B cell (primary cell): ENCODE data around the gene ACACB. TPM values are rescaled to one million over a fixed set of nuclear protein-coding genes. Genes with fewer than 3 reads are reported as not detected.

Experiments
- ATAC-seq: fragments of 200-7000 bp; cut with Tn5 transposase; one replicate; pipeline ENCODE4 v1.10.0; 2021; ENCODE audit warnings: low read depth, mild to moderate bottlenecking, moderate number of reproducible peaks, moderate library complexity
- CTCF ChIA-PET: fragments of 350-600 bp; sonication (Branson Sonifier 250); formaldehyde crosslinking; loops from one replicate; lab custom pipeline; 2021; ENCODE audit warnings: antibody characterized with exemption, inconsistent platforms; lab: Charles Lee
- POLR2A ChIA-PET: fragments of 350-600 bp; sonication (Branson Sonifier 250); formaldehyde crosslinking; loops from one replicate; lab custom pipeline; 2021; ENCODE audit warnings: antibody characterized with exemption; lab: Charles Lee
- DNase-seq: peaks from one replicate; pipeline ENCODE4 v3.0.0; 2013
- H2AFZ ChIP-seq: 2 replicates; pipeline ENCODE4 v1.6.1; 2012; ENCODE audit warnings: mild to moderate bottlenecking, low read depth, low read length; ENCODE audit not compliant: insufficient read depth, poor library complexity, severe bottlenecking
- H3K27ac ChIP-seq, 2 donors: 1 replicate in 1 of 2; 2 replicates in 1 of 2; pipeline ENCODE4 v1.5.1; 2012 to 2013; ENCODE audit warnings: low read length in 2 of 2, mild to moderate bottlenecking in 2 of 2, moderate library complexity in 1 of 2
- H3K27me3 ChIP-seq, 4 experiments: fragments of 200-600 bp in 1 of 4; sonication (generic) in 1 of 4; replicated peaks in 1 of 4; 1 replicate in 2 of 4; 2 replicates in 2 of 4; pipeline versions ENCODE4 v1.6.1 to v1.7.0; 2013 to 2016; ENCODE audit warnings: low read length in 3 of 4, mild to moderate bottlenecking in 2 of 4, mixed read lengths in 1 of 4, moderate library complexity in 1 of 4; ENCODE audit not compliant: insufficient read depth in 4 of 4, control insufficient read depth in 3 of 4; ENCODE audit errors: control extremely low read depth in 1 of 4
- H3K36me3 ChIP-seq, 2 experiments: replicated peaks in 1 of 2; 1 replicate in 1 of 2; 2 replicates in 1 of 2; pipeline versions ENCODE4 v1.6.1 to v1.7.1; 2013; ENCODE audit warnings: low read length in 1 of 2; ENCODE audit not compliant: insufficient read depth in 2 of 2, control insufficient read depth in 1 of 2; ENCODE audit errors: control extremely low read depth in 1 of 2, extremely low read depth in 1 of 2
- H3K4me1 ChIP-seq, 2 donors: fragments of 200-600 bp in 1 of 2; sonication (generic) in 1 of 2; 1 replicate in 1 of 2; 2 replicates in 1 of 2; pipeline versions ENCODE4 v1.5.1 to v1.6.1; 2013 to 2017; ENCODE audit warnings: low read length in 2 of 2; ENCODE audit not compliant: control insufficient read depth in 2 of 2, insufficient read depth in 2 of 2
- H3K4me2 ChIP-seq: replicated peaks from 2 replicates; pipeline ENCODE3; 2012; ENCODE audit warnings: mild to moderate bottlenecking, low read depth, low read length; ENCODE audit not compliant: poor library complexity, severe bottlenecking
- H3K4me3 ChIP-seq, 5 experiments: fragments of 200-600 bp in 1 of 5; sonication (generic) in 1 of 5; 1 replicate in 3 of 5; 2 replicates in 2 of 5; pipeline versions ENCODE4 v1.5.1 to v1.7.0; 2011 to 2016; ENCODE audit warnings: low read length in 4 of 5, mild to moderate bottlenecking in 4 of 5, low read depth in 2 of 5, control low read depth in 1 of 5, moderate library complexity in 1 of 5; ENCODE audit not compliant: insufficient read depth in 1 of 5; ENCODE audit errors: control extremely low read depth in 1 of 5, extremely low read depth in 1 of 5
- H3K79me2 ChIP-seq: fragments of 200-600 bp; sonication (generic); one replicate; pipeline ENCODE4 v1.6.0; 2016; ENCODE audit warnings: low read length; ENCODE audit not compliant: control insufficient read depth, insufficient read depth
- H3K9ac ChIP-seq: fragments of 200-600 bp; sonication (generic); 2 replicates; pipeline ENCODE4 v1.6.1; 2017; ENCODE audit warnings: mild to moderate bottlenecking, low read length, moderate library complexity
- H3K9me3 ChIP-seq, 3 donors: one replicate each; pipeline versions ENCODE4 v1.6.1 to v1.7.1; 2013; ENCODE audit warnings: low read length in 2 of 3; ENCODE audit not compliant: control insufficient read depth in 2 of 3, insufficient read depth in 1 of 3; ENCODE audit errors: control extremely low read depth in 1 of 3
- H4K20me1 ChIP-seq: 2 replicates; pipeline ENCODE4 v1.6.0; 2012; ENCODE audit warnings: mild to moderate bottlenecking, low read length; ENCODE audit not compliant: insufficient read depth, control insufficient read depth, poor library complexity, severe bottlenecking
- H3K27ac Mint-ChIP-seq: one replicate; pipeline ENCODE4 v1.8.0; 2021; ENCODE audit warnings: mixed read lengths
- H3K27me3 Mint-ChIP-seq: one replicate; pipeline ENCODE4 v1.8.0; 2021; ENCODE audit warnings: mixed read lengths
- H3K4me1 Mint-ChIP-seq: one replicate; pipeline ENCODE4 v1.8.0; 2021; ENCODE audit warnings: mixed read lengths
- H3K4me3 Mint-ChIP-seq: one replicate; pipeline ENCODE4 v1.8.0; 2021; ENCODE audit warnings: mixed read lengths
- H3K9me3 Mint-ChIP-seq: one replicate; pipeline ENCODE4 v1.8.0; 2022; ENCODE audit warnings: mixed read lengths; ENCODE audit not compliant: insufficient read depth
- CTCF ChIP-seq: fragments of 200-600 bp; IDR thresholded peaks from one replicate; pipeline ENCODE4 v1.8.0; 2022; ENCODE audit warnings: antibody characterized with exemption, mild to moderate bottlenecking
- EZH2 ChIP-seq: IDR thresholded peaks from 2 replicates; pipeline ENCODE4 v1.6.1; 2012; ENCODE audit warnings: borderline replicate concordance, low read depth, mild to moderate bottlenecking, moderate library complexity, low read length; ENCODE audit not compliant: insufficient read depth, poor library complexity, severe bottlenecking
- WGBS: methylation state at CpG from one replicate; pipeline ENCODE4 v1.1.5; 2013; ENCODE audit warnings: missing lambda C conversion rate; ENCODE audit not compliant: insufficient coverage; 5-methylcytosine and 5-hydroxymethylcytosine counted together
- intact Hi-C: fragments of 100-400 bp; cut with micrococcal nuclease; formaldehyde crosslinking; loops from one replicate; pipeline ENCODE4 v1.10.0; 2022
- polyA plus RNA-seq: library from polyadenylated mRNA; depleted of rRNA; stranded (reverse); fragments of >200 nt; gene quantifications from 2 replicates; pipeline ENCODE4 v1.2.3, GENCODE V29; 2012
- total RNA-seq, 2 donors: library from RNA; stranded (reverse); fragments of 120-200 nt in 1 of 2; gene quantifications; 1 replicate in 1 of 2; 2 replicates in 1 of 2; pipeline versions ENCODE4 v1.2.3 to v1.2.4, GENCODE V29; 2013 to 2022

ACACB gene
- total and polyA plus RNA-seq, 2 donors (not counting 1 experiment from before 2014, with no cell fraction given) = 7.4 to 27.5 TPM

- Histone ChIP-seq H3K79me2 (no peaks in the 10 kb centered on the region), H3K27me3 (no peaks in the 10 kb centered on the region), H3K9ac (no peak overlapping the region), H3K4me3 (no peak overlapping the region), H3K9me3 (no peaks in the 10 kb centered on the region), H3K4me1 (no peaks in the 10 kb centered on the region), H4K20me1 (no peaks in the 10 kb centered on the region), H3K4me2 (no peak overlapping the region), H3K36me3 (no peaks in the 10 kb centered on the region), H3K27ac (no peak overlapping the region), H2AFZ (no peak overlapping the region)
- POLR2A ChIA-PET = no interaction called here
- no peaks in the 10 kb centered on the region for H3K27me3 Mint-ChIP-seq
- intact Hi-C loops = no loop called here
- no peak for ATAC-seq
- H3K4me1 Mint-ChIP-seq = no peaks in the 10 kb centered on the region
- TF ChIP-seq CTCF = no peak
- TF ChIP-seq EZH2 = no peak
- WGBS = no CpG with 5 or more reads among the region's 1 CpG
- no peak overlapping the region for H3K4me3 Mint-ChIP-seq
- CTCF ChIA-PET = no interaction called here
- no peak overlapping the region for H3K27ac Mint-ChIP-seq
- no peaks in the 10 kb centered on the region for H3K9me3 Mint-ChIP-seq
- DNase-seq = no peak
These were observed 49.2 kb downstream of the ACACB start for GRCh38 chr12:109165599-109165998.

- no peak for TF ChIP-seq EZH2
- no peak for TF ChIP-seq CTCF
- WGBS = 99% methylated on average over 7 of the region's 9 CpGs
- Histone ChIP-seq H3K27ac (no peak overlapping the region), H3K79me2 (no peaks in the 10 kb centered on the region), H3K9ac (no peak overlapping the region), H3K4me1 (no peaks in the 10 kb centered on the region), H3K4me2 (no peak overlapping the region), H2AFZ (no peak overlapping the region), H3K27me3 (no peaks in the 10 kb centered on the region), H3K9me3 (no peaks in the 10 kb centered on the region), H3K36me3 (no peaks in the 10 kb centered on the region), H4K20me1 (no peaks in the 10 kb centered on the region), H3K4me3 (no peak overlapping the region)
- intact Hi-C loops = no loop called here
- no peak for DNase-seq
- ChIA-PET POLR2A (no interaction called here), CTCF (no interaction called here)
- no peak for ATAC-seq
- H3K4me1 Mint-ChIP-seq = no peaks in the 10 kb centered on the region
- H3K27me3 Mint-ChIP-seq = no peaks in the 10 kb centered on the region
- no peak overlapping the region for H3K27ac Mint-ChIP-seq
- H3K4me3 Mint-ChIP-seq = no peak overlapping the region
- H3K9me3 Mint-ChIP-seq = no peaks in the 10 kb centered on the region
These were observed 50.0 kb downstream of the ACACB start for GRCh38 chr12:109166371-109166770.
